SK-N-SH treated with all-trans-retinoic acid at 6 μM for 48 hours (cell line): ENCODE data around the gene HRK.

Source experiments
- ATAC-seq: fragments of 200-7000 bp; cut with Tn5 transposase; 3 replicates; pipeline ENCODE4 v1.9.1; 2020; ENCODE audit warnings: mild to moderate bottlenecking, moderate library complexity
- ARNTL ChIP-seq: fragments of 450-650 bp; formaldehyde crosslinking; IDR thresholded peaks from 2 replicates; pipeline ENCODE4 v1.5.0; 2020; ENCODE audit warnings: low read depth, mild to moderate bottlenecking, moderate library complexity, borderline replicate concordance
- BACH2 ChIP-seq: fragments of 250-450 bp; sonication (Bioruptor Pico); IDR thresholded peaks from 2 replicates; pipeline ENCODE4 v1.9.0; 2021; ENCODE audit warnings: mild to moderate bottlenecking, borderline replicate concordance
- CREB5 ChIP-seq: fragments of 250-450 bp; sonication (Bioruptor Pico); IDR thresholded peaks from 2 replicates; pipeline ENCODE4 v1.5.1; 2020; ENCODE audit warnings: low read depth, mild to moderate bottlenecking, moderate library complexity
- CSDC2 ChIP-seq: fragments of 250-450 bp; sonication (Bioruptor Pico); IDR thresholded peaks from 2 replicates; pipeline ENCODE4 v1.5.0; 2020; ENCODE audit warnings: mild to moderate bottlenecking, moderate library complexity
- CSRNP3 ChIP-seq: fragments of 250-450 bp; sonication (Bioruptor Pico); IDR thresholded peaks from 2 replicates; pipeline ENCODE4 v1.5.1; 2021; ENCODE audit warnings: mild to moderate bottlenecking, moderate library complexity
- ESRRG ChIP-seq: fragments of 250-450 bp; sonication (Bioruptor Pico); IDR thresholded peaks from 2 replicates; pipeline ENCODE4 v1.6.1; 2021; ENCODE audit warnings: mild to moderate bottlenecking
- GLIS3 ChIP-seq: fragments of 250-450 bp; sonication (Bioruptor Pico); IDR thresholded peaks from 2 replicates; pipeline ENCODE4 v1.5.0; 2020; ENCODE audit warnings: mild to moderate bottlenecking, moderate library complexity
- ISL1 ChIP-seq: fragments of 250-450 bp; sonication (Bioruptor Pico); IDR thresholded peaks from 2 replicates; pipeline ENCODE4 v2.1.2; 2022; ENCODE audit warnings: mild to moderate bottlenecking, moderate library complexity
- OSR1 ChIP-seq: fragments of 250-450 bp; sonication (Bioruptor Pico); IDR thresholded peaks from 2 replicates; pipeline ENCODE4 v1.8.0; 2022; ENCODE audit warnings: moderate library complexity, mild to moderate bottlenecking, inconsistent platforms
- PATZ1 ChIP-seq: fragments of 250-450 bp; sonication (Bioruptor Pico); IDR thresholded peaks from 2 replicates; pipeline ENCODE4 v1.8.0; 2020; ENCODE audit warnings: mild to moderate bottlenecking, moderate library complexity, borderline replicate concordance
- POU6F1 ChIP-seq: fragments of 250-450 bp; sonication (Bioruptor Pico); IDR thresholded peaks from 2 replicates; pipeline ENCODE4 v1.8.0; 2021; ENCODE audit warnings: low read depth, mild to moderate bottlenecking, moderate library complexity, borderline replicate concordance
- PPARA ChIP-seq: fragments of 250-450 bp; sonication (Bioruptor Pico); IDR thresholded peaks from 2 replicates; pipeline ENCODE4 v1.5.0; 2020; ENCODE audit warnings: mild to moderate bottlenecking, borderline replicate concordance
- RARB ChIP-seq: fragments of 250-450 bp; sonication (Bioruptor Pico); IDR thresholded peaks from 2 replicates; pipeline ENCODE4 v1.8.0; 2021; ENCODE audit warnings: mild to moderate bottlenecking, moderate library complexity
- SNAI2 ChIP-seq: fragments of 250-450 bp; sonication (Bioruptor Pico); IDR thresholded peaks from 2 replicates; pipeline ENCODE4 v1.5.0; 2020; ENCODE audit warnings: mild to moderate bottlenecking, moderate library complexity
- TCF4 ChIP-seq: fragments of 250-450 bp; sonication (Bioruptor Pico); IDR thresholded peaks from 2 replicates; pipeline ENCODE4 v1.8.0; 2021; ENCODE audit warnings: mild to moderate bottlenecking, moderate library complexity, borderline replicate concordance
- TOX ChIP-seq: fragments of 250-450 bp; sonication (Bioruptor Pico); IDR thresholded peaks from 2 replicates; pipeline ENCODE4 v1.8.0; 2021; ENCODE audit warnings: mild to moderate bottlenecking, moderate library complexity, borderline replicate concordance
- ZC3H10 ChIP-seq: fragments of 250-450 bp; sonication (Bioruptor Pico); IDR thresholded peaks from 2 replicates; pipeline ENCODE4 v1.5.1; 2021; ENCODE audit warnings: mild to moderate bottlenecking, moderate library complexity
- ZFP30 ChIP-seq: fragments of 450-650 bp; formaldehyde crosslinking; IDR thresholded peaks from 2 replicates; pipeline ENCODE4 v1.5.0; 2022; ENCODE audit warnings: mild to moderate bottlenecking, moderate library complexity
- ZNF565 ChIP-seq: fragments of 450-650 bp; formaldehyde crosslinking; conservative IDR thresholded peaks from 2 replicates; pipeline ENCODE4 v1.5.0; 2020; ENCODE audit warnings: low read depth, mild to moderate bottlenecking, moderate library complexity
- ZNF70 ChIP-seq: fragments of 450-650 bp; formaldehyde crosslinking; IDR thresholded peaks from 2 replicates; pipeline ENCODE4 v1.5.0; 2020; ENCODE audit warnings: mild to moderate bottlenecking, moderate library complexity
- ZNF8 ChIP-seq: fragments of 450-650 bp; formaldehyde crosslinking; IDR thresholded peaks from 2 replicates; pipeline ENCODE4 v1.5.0; 2020; ENCODE audit warnings: mild to moderate bottlenecking, moderate library complexity

The HRK gene

GRCh38 chr12:116891019-116891418 lies 9.8 kb upstream of the HRK start:
- no peak for ATAC-seq
- TF ChIP-seq ZFP30 (CRISPR knock-in tag) (no peak), POU6F1 (CRISPR knock-in tag) (no peak), BACH2 (CRISPR knock-in tag) (no peak), PATZ1 (no peak), ISL1 (CRISPR knock-in tag) (no peak), CSRNP3 (no peak), PPARA (CRISPR knock-in tag) (no peak), GLIS3 (CRISPR knock-in tag) (no peak), ZNF565 (CRISPR knock-in tag) (no peak), RARB (CRISPR knock-in tag) (no peak), ESRRG (CRISPR knock-in tag) (no peak), ZNF70 (CRISPR knock-in tag) (no peak), OSR1 (no peak), ZNF8 (CRISPR knock-in tag) (no peak), ZC3H10 (CRISPR knock-in tag) (no peak), CSDC2 (CRISPR knock-in tag) (no peak), CREB5 (no peak)

GRCh38 chr12:116890330-116890729 lies 9.1 kb upstream of the HRK start:
- TF ChIP-seq TOX (CRISPR knock-in tag) (no peak), CSDC2 (CRISPR knock-in tag) (no peak), OSR1 (no peak), GLIS3 (CRISPR knock-in tag) (no peak), ZNF8 (CRISPR knock-in tag) (no peak), PATZ1 (no peak), POU6F1 (CRISPR knock-in tag) (no peak), ZNF565 (CRISPR knock-in tag) (no peak), RARB (CRISPR knock-in tag) (no peak), ARNTL (no peak), ESRRG (CRISPR knock-in tag) (no peak), TCF4 (CRISPR knock-in tag) (no peak), ZFP30 (CRISPR knock-in tag) (no peak), SNAI2 (CRISPR knock-in tag) (no peak), ZC3H10 (CRISPR knock-in tag) (no peak)
- TF ChIP-seq, all 23 proteins: peak for 0
- no peak for ATAC-seq

GRCh38 chr12:116887897-116888296 lies 6.7 kb upstream of the HRK start:
- no peak for TF ChIP-seq ZFP30 (CRISPR knock-in tag)
- TF ChIP-seq ARNTL: no peak
- TF ChIP-seq, all 23 proteins: peak for 0

More at GRCh38 chr12:116887897-116888296, 6.7 kb upstream of the HRK start:
- no peak for ATAC-seq
